Measurements from ENCODE around the gene PGPEP1.
A peak's percentile ranks its signal among the peaks of the same experiment; 100 is the strongest.

PGPEP1 gene

DNA sequence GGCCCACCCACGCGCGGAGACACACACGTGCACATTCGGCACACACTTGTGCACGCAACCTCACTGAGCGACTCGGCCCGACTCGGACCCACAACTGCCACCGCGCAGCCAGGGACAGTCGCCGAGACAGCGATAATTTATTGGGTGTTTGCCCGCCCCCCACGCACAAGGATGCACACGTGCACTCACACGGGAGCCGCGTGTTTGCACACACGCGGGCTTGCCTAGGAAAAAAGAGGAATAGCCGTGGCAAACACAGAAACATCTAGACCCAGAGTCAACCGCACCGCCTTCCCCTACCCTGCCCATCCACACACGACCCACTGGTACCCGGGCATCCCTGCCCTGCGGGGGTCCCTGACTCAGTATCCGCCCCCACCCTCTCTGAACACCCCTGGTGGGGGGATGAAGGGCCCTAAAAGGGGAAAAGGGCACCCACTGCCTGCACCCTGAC is 77.7 kb downstream of the PGPEP1 start:
- no peak for DNase-seq (ENCODE audit: low read depth in 3 of 3)

DNA sequence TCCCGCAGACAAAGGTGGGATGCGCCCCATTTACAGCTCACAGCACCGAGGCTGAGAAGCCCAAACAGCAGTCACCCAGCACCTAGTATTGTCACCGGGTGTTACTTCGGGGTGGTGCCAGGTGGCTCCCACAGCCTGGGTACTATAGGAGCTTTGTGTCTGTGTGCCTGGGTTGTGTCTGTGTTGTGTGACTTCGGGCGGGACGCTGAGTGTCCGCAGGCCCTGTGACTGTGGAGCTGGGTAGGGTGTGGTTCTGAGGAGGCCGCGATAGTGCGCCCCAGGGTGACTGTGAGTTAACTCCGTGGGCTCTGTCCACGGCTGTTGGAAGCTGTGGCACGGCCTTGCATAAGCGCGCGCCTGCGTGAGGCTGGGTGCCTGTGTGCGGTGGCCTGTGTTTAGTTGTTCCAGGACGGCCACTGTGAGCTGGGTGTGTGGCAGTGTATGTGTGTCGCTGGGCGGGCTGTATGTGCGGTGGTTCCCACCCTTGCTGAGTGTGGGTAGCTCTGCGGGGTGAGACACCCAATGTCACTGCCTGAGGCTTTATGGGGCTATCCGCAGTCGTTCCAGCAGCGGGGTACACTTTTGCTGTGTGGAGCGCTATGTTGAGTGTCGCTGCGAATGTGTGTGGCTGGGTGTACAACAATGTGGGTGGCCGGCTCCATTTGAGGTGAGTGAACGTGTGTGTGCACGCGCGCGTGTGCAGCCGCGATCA is 78.2 kb downstream of the PGPEP1 start:
- no peak for DNase-seq (ENCODE audit: low read depth in 3 of 3)

DNA sequence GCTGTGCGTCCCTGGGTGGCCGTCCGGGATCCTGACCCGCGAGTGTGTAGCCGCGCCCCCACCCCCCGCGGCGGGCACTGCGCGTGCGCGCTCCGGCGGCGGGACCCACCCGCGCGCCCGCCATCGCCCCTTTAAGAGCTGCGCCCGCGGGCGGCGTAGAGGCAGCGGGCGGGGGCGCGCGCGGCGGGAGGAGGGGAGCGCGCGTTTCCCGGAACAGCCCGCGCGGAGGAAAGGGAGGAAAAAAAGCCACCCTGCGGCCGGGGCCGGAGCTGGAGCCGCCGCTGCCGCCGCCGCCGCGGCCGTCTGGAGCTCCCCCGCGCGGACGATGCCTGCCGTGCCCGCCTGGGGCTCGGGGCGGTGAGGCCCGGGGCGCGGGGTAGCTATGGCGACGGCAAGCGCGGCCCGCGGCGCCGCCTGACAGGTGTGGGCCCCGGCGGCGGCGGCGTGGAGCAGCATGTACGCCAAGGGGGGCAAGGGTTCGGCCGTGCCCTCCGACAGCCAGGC is 78.8 kb downstream of the PGPEP1 start, which contains the start of gene SSBP4:
Gene SSBP4, plus strand, starts transcription at position 204 of the 504 bp plus-strand sequence. Its CDS starts 251 bp downstream, at position 455.
- peak in 2 of 3 experiments; percentile 53 to 67 for DNase-seq (ENCODE audit: low read depth in 3 of 3)

Measured in stimulated activated CD4-positive, alpha-beta T cell treated with anti-CD3 and anti-CD28 coated beads, TNF-alpha, amount 100 ng/mL, for 24 hours (primary cell).